GM19099 (cell line): ENCODE results near the gene PCOLCE2.

Experiments used
- POLR2A ChIP-seq: IDR thresholded peaks from 3 replicates; pipeline ENCODE4 v1.6.1; 2011; ENCODE audit warnings: low read depth; ENCODE audit not compliant: insufficient read length; ENCODE audit errors: extremely low read depth

The PCOLCE2 gene

GRCh38 chr3:142886021-142886420 is 2.9 kb downstream of the PCOLCE2 start:
- no peak for TF ChIP-seq POLR2A

DNA sequence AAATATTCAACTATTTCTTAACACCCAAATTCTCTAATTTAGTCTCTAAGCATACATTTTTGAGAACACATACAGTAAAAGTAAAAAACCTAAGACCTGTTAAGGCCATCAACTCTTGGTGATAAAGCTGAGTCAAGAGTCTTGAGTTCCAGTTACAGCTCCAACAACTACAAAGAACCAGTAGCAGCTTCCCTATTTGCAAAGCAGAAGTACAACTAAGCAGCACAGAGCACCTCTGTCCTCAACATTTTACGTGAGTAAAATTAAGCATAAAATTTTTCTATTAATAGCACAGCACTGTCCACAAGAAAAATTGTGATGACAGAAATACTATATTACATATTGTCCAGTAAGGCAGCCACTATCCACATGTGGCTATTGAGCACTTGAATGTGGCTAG is 4.4 kb downstream of the PCOLCE2 start:
- no peak for TF ChIP-seq POLR2A

DNA sequence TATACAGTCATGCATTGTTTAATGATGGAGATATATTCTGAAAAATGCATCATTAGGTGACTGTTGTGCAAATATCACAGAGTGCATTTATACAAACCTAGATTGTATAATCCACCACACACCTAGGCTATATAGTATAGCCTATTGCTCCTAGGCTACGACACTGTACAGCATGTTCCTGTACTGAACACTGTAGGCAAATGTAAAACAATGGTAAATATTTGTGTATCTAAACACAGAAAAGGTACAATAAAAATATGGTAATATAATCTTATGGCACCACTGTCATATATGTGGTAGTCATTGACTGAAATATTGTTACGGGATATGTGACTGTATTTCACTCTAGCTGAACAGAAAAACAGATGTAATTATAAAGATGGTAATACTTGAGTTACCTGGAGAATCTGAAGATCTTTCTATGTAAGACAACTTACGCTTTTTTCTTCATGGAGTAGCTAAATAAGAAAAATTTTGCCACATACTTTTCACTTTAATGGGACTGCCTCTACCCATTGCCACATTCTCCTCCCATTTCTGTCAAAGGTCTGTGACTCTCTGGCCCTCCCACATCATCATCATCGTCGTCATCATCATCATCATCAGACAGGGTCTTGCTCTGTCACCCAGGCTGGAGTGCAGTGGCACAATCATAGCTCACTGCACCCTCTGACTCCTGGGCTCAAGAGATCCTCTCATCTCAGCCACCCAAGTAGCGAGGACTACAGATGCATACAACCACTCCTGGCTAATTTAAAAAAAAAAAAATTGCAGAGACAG is 7.2 kb downstream of the PCOLCE2 start:
- no peak for TF ChIP-seq POLR2A

DNA sequence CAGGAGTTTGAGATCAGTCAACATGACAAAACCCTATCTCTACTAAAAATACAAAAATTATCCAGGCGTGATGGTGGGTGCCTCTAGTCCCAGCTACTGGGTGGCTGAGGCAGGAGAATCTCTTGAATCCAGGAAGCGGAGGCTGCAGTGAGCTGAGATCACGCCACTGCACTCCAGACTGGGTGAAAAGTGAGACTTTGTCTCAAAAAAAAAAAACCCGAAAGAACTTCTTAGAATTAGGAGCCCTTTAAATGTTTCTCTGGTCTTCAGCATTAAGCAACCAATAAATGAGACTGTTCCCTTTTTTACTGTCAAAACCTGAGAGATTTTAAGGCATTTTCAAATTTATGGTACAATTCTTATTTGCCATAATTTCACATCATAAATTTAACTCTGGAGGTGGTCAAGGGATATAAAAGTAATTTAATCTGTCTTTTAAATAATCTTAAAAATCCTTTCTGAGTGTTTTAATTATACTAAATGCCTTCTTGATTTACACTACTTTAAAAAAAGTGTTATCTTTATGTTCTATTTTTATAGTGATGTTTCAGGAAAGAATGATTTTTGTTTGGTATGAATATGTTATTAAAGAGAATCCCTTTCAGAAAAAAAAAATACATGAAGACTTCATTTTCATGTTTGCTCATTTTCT is 10.1 kb downstream of the PCOLCE2 start:
- no peak for TF ChIP-seq POLR2A

GRCh38 chr3:142876417-142876816 is 12.5 kb downstream of the PCOLCE2 start:
- TF ChIP-seq POLR2A: no peak

DNA sequence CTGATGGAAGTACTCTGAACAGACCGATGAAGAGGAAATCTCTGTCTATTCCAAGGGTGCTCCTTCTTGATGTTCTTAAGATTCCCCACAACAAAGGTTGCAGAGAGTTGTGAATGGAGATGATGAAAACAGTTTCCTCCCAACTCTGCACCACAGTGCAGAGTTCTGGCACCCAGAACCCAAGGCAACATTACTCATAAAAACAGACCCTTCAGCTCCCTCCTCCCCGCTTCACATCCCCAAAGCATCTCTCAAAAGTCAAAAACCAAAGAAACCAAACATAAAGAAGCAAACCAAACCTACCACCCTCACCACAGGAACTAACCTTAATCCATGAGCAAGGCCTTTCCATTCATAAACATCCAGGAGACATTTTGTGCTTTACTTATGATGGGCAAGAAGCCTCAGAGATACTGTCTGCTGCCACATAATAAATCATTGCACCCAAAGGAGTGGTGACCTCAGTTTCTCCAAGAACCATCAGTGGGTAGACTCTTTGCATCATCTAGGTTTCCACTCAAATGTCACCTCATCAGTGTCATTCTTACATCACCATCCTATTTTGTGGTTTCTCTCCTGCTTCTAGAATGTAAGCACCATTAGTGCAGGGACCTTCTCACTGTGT is 13.2 kb downstream of the PCOLCE2 start:
- TF ChIP-seq POLR2A: no peak

GRCh38 chr3:142875099-142875498 is 13.8 kb downstream of the PCOLCE2 start:
- no peak for TF ChIP-seq POLR2A

- TF ChIP-seq POLR2A: no peak
These were observed 21.8 kb downstream of the PCOLCE2 start for GRCh38 chr3:142866841-142867631.

DNA sequence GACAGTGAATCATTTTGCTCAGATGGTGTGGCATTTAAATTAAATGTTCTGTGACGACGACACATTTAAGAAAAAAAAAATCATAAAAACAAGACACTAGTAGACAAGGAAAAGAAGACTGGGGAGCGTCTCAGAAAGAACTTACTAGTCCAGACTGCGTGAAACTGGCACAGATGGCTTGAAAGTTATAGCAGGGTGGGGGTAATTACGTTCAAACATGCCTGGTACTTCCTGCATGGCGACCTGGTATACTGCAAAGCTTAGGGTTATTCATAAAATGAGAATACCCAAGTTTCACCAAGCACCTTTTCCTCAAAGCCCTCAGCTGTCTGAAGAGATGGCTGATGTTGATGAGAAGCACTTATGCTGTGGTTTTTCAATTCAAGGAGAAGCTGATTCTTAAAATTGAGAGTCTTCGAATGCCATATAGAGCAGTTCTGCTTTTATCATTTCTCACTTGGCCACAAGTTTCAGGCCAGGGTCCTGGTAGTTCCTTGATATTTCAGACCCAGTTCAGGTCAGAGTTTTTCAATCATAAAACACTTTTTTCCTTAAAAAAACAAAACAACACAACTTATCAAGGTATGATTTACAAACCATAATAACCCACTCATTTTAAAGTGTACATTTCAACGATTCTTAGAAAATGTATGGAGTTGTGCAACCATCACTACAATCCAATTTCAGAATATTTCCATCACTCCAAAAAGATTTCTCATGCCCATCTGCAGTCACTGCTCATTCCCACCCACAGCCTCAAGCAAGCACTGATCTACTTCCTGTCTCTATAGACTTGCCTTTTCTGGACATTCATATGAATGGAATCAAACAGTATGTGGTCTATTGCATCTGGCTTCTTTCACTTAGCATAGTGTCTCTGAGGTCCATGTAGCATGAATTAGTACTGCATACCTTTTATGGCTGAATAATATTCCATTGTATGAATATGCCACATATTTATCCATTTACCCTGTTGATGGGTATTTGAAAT is 24.7 kb downstream of the PCOLCE2 start:
- TF ChIP-seq POLR2A: no peak

DNA sequence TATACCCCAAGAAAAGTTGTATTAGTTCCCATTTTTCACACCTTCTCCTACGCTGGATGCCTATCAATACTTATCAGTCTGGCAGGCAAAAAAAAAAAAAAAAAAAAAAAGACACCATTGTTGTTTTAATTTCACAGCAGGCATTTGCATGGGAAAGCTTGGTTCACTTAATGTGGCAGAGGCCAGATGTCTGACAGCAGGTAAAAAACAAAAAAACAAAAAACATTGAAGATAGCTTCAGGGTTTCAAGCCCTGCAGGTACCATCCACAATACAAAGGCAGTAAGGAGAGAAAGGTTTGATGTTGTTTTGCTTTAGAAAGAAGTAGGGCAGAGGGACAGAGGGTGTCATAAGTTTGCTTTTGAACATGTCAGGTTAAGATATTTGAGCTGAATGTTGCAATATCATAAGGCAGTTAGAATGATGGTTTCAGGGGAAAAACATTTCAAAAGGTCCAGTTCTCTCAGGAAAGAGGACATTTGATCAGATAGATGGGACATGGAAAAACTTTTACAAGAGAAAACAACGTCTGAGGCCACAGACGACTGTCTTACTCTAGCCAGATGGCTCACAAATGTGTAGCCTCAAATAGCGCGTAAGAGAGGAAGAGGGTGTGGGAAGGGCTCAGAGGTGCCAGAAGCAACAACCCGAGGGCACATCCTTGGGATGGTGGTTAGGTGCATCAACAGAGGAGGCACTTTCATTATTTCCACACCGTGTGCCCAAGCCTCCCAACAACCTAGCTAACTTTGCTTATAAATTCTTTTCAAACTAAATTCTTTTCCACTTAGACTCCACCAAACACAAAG is 25.7 kb downstream of the PCOLCE2 start:
- TF ChIP-seq POLR2A: no peak

- TF ChIP-seq POLR2A: no peak
These were observed 27.0 kb downstream of the PCOLCE2 start for GRCh38 chr3:142861926-142862325.

DNA sequence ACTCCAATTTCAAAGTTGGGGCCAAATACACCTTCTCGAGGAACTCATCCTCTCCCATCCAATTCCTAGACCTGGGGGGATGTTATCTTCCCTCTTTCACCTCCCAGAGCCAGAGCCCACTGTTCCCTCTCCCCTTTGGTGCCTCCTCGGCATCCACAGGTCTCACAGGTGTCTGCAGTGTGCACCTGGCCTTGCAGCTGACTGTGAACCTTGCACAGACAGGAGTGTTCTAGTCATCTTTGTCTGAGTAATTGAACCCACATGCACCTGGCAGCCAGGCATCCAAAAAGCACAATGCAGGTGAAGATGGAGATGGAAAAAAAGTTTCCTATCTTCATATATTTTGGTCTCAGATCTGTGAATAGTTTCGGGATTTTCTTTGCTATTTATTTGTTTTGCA is 30.8 kb downstream of the PCOLCE2 start:
- no peak for TF ChIP-seq POLR2A

DNA sequence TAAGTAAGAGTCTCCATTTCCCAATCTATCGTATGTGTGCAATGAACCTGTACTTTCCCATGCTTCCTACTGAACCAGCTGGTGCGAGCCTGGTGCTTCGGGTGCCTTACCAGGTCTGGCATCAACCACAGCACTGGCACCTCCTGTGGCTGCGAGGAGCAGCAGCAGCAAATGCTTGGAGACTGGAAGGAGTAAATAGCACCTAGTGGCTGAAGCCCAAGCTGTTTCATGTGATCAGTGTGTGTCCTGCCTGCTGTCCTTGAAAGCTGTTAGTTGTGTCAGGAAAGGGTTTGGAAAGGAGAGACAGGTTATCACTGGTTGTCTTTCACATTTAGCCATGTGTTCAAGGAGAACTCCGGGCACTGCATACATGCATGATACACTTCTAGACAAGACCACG is 31.8 kb downstream of the PCOLCE2 start:
- TF ChIP-seq POLR2A: no peak

DNA sequence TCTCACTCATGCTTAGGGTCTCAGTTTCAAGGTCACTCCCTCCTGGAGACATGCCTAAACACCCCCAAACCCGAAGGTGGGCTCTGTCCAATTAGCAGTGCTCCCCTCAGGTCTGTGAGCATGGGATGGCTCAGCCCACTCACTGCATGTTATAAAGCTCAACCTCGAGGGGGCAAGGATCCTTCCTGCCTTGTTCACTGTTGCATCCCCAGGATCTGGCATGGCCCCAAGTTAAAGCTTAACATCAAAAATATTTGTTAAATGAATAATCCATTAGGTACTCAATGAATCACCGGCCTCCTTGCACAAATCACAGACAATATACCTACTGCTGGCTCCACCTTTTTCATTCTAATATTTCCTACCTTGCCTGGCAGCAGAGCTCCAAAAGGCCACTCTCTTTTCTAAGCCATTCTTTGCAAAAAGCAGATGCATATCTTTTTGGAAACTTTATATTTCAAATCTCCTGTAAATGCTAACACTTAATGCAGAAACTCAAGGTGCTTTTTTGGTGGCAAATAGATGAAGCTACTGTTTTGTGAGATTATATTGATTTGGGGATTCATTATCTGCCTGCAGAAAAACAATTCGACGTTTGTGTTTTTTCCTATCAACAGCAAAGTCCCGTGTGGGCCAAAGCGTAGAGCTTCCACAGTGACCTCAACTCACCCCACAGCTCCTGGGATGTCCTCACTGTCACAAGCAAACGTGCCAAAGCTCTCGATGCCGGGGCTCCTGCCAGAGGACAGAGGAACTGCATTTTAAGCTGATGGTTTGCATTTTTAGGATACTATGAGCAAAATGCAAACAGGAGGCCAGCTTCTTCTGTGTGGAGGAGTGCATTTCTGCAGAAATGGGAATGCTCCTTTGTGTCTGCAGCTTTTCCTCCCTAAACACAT is 35.4 kb downstream of the PCOLCE2 start:
- no peak for TF ChIP-seq POLR2A
